ENCODE measurements around the gene ZFHX2.

DNA sequence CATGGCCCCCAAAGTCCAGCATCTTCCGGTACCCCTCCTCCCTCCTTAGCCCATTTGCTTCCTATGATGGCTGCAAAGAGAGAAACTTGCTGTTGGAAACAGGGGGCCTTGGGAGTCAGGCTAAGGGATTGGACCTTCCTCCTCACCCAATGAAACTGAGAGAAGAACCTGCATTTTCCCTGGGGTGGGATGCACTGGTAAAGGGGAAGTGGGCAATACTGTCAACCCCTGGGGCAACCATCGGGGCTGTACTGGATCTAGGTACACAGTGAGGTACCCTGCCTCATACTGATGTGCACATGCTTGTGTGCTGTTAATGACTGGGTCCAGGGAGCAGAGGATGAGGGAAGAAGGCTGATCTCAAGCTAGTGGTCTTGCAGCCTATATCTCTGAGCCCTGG, 38.0 kb upstream of the ZFHX2 start:
- TF ChIP-seq, protein P1, sequence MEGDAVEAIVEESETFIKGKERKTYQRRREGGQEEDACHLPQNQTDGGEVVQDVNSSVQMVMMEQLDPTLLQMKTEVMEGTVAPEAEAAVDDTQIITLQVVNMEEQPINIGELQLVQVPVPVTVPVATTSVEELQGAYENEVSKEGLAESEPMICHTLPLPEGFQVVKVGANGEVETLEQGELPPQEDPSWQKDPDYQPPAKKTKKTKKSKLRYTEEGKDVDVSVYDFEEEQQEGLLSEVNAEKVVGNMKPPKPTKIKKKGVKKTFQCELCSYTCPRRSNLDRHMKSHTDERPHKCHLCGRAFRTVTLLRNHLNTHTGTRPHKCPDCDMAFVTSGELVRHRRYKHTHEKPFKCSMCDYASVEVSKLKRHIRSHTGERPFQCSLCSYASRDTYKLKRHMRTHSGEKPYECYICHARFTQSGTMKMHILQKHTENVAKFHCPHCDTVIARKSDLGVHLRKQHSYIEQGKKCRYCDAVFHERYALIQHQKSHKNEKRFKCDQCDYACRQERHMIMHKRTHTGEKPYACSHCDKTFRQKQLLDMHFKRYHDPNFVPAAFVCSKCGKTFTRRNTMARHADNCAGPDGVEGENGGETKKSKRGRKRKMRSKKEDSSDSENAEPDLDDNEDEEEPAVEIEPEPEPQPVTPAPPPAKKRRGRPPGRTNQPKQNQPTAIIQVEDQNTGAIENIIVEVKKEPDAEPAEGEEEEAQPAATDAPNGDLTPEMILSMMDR (IDR thresholded peaks at IDR 0.05): no peak
- no peak for TF ChIP-seq POLR2AphosphoS5 (IDR thresholded peaks at IDR 0.05; ENCODE audit: insufficient read depth in 1 of 2, low read depth in 1 of 2)

Data from vagina (tissue), 2 donors.